Adrenal gland (tissue), 5 donors: ENCODE data around the gene MORN4.

Source experiments
- CTCF ChIP-seq, 6 experiments: fragments of 450-650 bp in 4 of 6; fragments of 200-600 bp in 2 of 6; sonication (generic) in 1 of 6; IDR thresholded peaks; 1 replicate in 5 of 6; 2 replicates in 1 of 6; pipeline versions ENCODE4 v1.5.1 to v1.8.0; 2016 to 2021; ENCODE audit warnings: antibody characterized with exemption in 6 of 6, mild to moderate bottlenecking in 2 of 6, moderate library complexity in 1 of 6
- POLR2A ChIP-seq, 2 donors: fragments of 450-650 bp; IDR thresholded peaks; one replicate each; pipeline ENCODE4 v1.6.1; 2017; ENCODE audit warnings: antibody characterized with exemption in 2 of 2, mild to moderate bottlenecking in 2 of 2, moderate library complexity in 1 of 2
- donor health status: DM: no; HTN: no; CAD: no.

GRCh38 chr10:97673736-97674525, 40.6 kb upstream of the MORN4 start:
- TF ChIP-seq CTCF (IDR thresholded peaks at IDR 0.05) (no peak), POLR2A (IDR thresholded peaks at IDR 0.05) (no peak)
